GM18499 (cell line): ENCODE data around the gene RBM33.
A peak's percentile ranks its signal among the peaks of the same experiment; 100 is the strongest.

Experiments
- ATAC-seq: cut with Tn5 transposase; IDR thresholded peaks from one replicate; pipeline ENCODE4 v1.9.1; 2021; ENCODE audit warnings: moderate number of reproducible peaks; ENCODE audit not compliant: insufficient read depth, unreplicated experiment

Gene RBM33

GRCh38 chr7:155739538-155740143 lies 95.2 kb downstream of the RBM33 start:
- no peak for ATAC-seq

- no peak for ATAC-seq
Measured at GRCh38 chr7:155741082-155741481, 96.6 kb downstream of the RBM33 start.

GRCh38 chr7:155741805-155742204 lies 97.3 kb downstream of the RBM33 start:
- ATAC-seq: peak; percentile 35

DNA sequence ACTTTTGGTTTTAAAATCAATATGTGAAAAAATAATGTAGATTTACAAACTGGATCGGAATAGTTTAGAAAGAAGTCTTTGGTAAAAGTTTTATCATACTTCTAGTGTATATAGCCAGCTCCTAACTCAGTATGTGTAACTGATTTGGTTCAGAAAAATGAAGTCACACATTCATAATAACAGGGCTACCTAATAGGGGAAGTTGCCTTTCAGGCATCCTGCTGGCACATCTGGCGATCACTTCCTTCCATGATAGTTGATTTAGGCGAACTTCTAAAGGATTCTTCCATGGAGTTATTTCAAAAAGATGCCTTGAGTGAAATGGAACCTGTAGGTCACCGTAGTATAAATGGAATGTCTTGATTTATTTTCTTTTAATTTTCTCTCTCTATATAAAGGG lies 98.7 kb downstream of the RBM33 start:
- ATAC-seq: no peak

DNA sequence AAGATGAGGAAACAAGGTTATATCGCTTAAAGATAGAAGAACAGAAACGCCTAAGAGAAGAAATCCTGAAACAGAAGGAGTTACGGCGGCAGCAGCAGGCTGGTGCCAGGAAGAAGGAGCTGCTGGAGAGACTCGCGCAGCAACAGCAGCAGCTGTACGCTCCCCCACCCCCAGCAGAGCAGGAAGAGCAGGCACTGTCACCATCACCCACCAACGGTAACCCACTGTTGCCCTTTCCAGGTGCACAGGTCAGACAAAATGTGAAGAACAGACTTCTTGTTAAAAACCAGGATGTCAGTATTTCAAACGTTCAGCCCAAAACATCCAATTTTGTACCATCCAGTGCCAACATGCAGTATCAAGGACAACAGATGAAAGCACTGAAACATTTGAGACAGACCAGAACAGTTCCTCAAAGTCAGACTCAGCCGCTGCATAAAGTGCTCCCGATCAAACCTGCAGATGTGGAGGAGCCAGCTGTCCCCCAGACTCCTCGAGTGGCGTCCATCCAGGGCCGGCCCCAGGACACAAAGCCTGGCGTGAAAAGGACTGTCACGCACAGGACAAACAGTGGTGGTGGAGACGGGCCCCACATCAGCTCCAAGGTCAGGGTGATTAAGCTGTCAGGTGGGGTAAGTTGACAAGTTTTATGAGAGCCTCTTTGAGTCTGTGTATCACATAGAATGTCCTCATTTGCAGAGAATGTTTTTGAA lies 100.7 kb downstream of the RBM33 start:
- no peak for ATAC-seq

GRCh38 chr7:155745737-155746136 lies 101.3 kb downstream of the RBM33 start:
- ATAC-seq: no peak

DNA sequence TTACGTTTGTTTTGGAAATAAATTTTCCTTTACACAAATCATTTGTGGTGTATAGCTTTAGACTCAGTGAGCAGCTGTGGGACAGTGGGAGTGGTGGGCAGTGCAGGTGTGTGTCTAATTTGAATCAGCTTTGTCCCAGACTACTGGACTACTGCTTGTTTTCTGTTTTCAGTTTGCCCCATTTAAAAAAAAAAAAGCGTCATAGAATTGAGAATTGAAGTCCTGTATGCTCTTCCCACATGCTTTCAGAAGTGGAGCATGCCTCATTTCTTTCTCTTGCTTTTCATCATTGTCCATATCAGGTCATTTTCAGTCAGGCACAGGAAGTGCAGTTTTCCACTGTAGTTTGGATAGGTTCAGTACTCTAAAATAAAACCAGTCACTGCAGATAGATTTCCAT lies 101.7 kb downstream of the RBM33 start:
- no peak for ATAC-seq

DNA sequence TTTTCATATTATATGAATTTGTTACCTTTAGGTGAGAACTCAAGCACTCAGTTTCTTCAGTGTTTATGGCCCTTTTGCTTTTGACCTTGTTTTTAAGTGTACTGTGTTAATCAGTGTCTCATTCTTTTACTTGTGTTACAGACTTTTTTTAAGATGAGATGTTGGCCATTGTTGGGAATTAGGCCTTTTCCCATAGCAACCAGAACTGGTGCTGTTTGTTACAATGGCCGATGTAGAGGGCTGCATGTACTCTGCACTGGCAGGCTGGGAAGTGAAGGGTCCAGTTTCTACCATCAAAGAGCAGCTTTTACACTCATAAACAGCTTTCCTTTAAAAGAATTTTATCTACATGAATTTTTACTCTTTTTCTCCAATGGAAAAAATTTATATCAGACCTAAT lies 102.7 kb downstream of the RBM33 start:
- ATAC-seq: no peak

DNA sequence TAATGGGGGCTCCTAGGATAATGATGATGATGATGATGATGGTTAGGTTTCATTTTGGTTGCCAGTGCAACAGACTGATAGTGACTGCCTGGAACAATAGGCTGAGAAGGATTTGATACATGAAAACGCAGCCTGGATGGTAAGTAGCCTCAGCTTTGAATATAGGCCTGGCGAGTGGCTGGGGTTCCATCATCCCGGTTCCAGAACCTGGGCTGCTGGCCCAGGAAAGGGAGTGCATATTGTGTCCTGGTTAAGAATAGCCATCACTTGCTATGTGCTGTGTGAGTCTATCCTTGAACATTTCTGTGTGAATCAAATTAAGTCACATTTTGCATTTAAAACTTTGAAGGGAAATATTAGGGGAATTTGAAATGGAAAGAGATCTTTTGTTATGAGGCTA lies 105.1 kb downstream of the RBM33 start:
- ATAC-seq: no peak

DNA sequence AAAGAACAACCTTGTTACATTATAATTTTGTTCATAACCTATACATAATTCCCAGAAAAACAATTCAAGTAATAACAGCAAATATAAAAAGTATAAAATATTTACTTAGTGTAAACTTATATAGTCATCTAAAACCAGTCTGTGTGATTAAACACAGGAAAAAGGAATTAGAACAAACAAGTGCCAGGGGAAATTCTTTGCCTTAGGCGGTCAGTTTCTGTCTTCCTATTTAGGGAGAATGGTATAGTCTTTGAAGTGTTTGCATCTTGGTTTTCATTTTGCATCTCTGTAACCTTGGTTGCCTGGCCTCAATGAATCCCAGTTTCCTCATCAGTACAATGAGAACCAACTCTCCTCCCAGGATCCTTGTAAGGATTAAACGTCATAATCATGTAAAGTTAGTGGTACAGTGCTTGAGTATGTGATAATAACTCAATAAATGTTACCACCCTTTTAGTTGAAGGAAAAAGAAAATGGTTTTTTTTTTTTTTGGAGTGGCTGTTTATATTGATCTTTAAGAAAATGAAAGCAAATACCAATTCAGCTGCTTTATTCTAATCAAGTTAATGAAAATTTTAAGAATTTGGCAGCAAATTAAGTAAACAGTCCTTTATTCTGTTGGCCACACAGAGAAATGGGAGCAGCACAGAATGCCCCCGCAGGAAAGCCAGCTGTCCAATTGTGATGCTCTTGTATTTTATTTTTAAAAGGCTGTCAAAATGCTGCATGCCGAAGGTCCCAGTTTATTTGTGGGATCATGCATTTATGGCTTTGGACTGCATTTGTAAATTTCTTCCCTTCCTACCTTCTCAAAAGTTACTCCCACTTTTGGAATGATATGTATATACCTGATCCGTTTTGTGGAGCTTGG lies 106.0 kb downstream of the RBM33 start:
- no peak for ATAC-seq

- no peak for ATAC-seq
Measured at GRCh38 chr7:155751409-155751808, 106.9 kb downstream of the RBM33 start.

DNA sequence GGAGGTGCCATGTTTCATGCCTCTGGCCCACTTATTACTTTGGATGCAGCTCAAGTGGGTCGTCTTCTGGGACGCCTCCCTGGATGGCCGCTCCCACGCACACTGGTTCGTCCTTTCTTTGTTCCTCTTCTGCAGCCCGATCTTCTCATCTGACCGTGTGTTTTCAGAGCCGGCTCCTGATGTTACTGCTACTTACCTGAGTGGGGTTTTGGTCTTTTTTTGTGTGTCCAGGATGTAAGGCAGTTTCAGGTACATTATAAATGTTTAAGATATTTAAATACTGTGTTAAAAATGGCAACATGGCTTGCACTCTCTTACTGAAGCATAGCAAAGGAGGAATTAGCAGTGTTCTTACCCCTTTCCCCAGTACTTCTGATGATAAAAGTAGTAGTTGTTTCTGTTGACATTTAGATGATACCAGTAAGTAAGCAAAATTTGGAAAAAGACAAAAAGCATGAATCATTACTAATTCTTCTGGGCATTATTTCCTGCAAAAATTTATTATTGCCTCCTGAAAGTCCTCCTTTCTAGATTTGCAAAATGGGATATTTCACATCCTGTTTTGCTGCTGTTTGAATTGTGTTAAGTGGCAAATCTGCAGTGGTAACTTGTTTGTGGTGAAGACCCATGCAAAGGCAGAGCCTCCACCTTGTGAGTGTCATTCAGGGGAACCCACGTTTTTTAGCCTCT lies 108.4 kb downstream of the RBM33 start:
- peak; percentile 47 for ATAC-seq

- no peak for ATAC-seq
Measured at GRCh38 chr7:155753446-155753965, 109.0 kb downstream of the RBM33 start.

DNA sequence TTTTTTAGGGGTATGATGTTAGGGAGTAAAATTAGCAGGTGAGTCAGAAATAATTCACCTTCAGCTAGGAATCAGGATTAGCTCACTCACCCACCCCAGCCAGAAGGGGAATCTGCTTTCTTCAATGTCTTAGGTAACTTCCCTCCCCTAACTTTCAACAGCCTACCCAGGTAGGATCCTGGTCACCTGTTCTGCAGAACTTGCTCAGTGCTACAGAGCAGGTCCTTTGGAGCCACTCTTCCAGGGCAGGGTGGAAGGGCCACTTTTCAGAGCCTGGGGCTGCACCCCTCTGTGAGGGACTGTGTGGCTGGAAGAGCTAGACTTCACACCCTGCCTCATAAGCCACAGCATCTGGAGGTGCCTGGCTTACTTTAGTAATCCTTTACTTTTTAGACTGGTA lies 109.7 kb downstream of the RBM33 start:
- no peak for ATAC-seq

- ATAC-seq: no peak
Measured at GRCh38 chr7:155755026-155755425, 110.6 kb downstream of the RBM33 start.

- ATAC-seq: no peak
Measured at GRCh38 chr7:155756322-155756721, 111.9 kb downstream of the RBM33 start.

DNA sequence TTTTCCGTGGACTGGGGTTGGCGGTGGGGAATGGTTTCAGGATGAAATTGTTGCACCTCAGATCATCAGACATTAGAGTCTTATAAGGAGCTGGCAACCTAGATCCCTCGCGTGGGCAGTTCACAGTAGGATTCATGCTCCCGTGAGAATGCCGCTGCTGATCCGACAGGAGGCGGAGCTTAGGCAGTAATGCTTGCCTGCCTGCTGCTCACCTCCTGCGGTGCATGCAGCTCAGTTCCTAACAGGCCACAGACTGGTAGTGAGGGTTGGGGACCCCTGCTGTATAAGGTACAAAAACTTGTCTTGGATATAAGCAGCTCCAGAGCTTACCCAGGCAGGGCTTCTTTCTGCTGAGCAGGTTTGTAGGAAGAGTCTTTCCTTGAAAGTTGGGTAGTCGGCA lies 113.9 kb downstream of the RBM33 start:
- ATAC-seq: no peak

GRCh38 chr7:155759740-155760430 lies 115.4 kb downstream of the RBM33 start:
- ATAC-seq: no peak

- no peak for ATAC-seq
Measured at GRCh38 chr7:155761162-155761561, 116.7 kb downstream of the RBM33 start.

DNA sequence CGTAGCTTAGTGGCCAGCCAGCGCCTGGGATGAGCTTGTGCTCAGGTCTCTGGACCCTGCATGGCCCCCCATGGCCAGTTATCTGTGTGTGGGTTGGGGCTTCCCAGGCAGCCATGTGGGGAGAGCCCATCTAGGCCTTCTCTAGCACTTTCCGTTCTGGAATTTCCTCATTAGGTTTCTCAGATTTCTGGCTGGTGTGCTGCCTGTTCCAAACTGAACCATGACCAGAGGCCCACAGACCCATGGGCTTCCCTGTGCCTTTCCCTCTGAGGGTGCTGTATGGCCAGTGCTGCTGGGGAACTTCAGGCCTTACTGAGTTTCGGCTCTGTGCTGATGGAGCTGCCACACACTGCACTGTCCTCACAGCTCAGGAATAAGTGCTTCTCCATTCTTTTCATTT lies 117.6 kb downstream of the RBM33 start:
- no peak for ATAC-seq
